Esophagus muscularis mucosa (tissue), 4 donors: ENCODE results near the gene EME1.

Source experiments
- EP300 ChIP-seq: sonication (generic); formaldehyde crosslinking; IDR thresholded peaks from one replicate; pipeline ENCODE4 v1.6.1; 2017; ENCODE audit warnings: antibody characterized with exemption
- POLR2A ChIP-seq: fragments of 450-650 bp; IDR thresholded peaks from one replicate; pipeline ENCODE4 v1.6.1; 2017; ENCODE audit warnings: antibody characterized with exemption, moderate library complexity, mild to moderate bottlenecking, low read depth
- POLR2AphosphoS5 ChIP-seq, 2 donors: sonication (generic); formaldehyde crosslinking; IDR thresholded peaks; one replicate each; pipeline ENCODE4 v1.6.1; 2017; ENCODE audit warnings: antibody characterized with exemption in 2 of 2
- TF ChIP-seq, protein P1 (sequence below), 3 experiments: fragments of 200-600 bp in 2 of 3; fragments of 450-650 bp in 1 of 3; sonication (generic) in 2 of 3; IDR thresholded peaks; one replicate each; pipeline ENCODE4 v1.5.1; 2017 to 2019; ENCODE audit warnings: antibody characterized with exemption in 3 of 3, mild to moderate bottlenecking in 2 of 3, moderate library complexity in 1 of 3

DNA sequence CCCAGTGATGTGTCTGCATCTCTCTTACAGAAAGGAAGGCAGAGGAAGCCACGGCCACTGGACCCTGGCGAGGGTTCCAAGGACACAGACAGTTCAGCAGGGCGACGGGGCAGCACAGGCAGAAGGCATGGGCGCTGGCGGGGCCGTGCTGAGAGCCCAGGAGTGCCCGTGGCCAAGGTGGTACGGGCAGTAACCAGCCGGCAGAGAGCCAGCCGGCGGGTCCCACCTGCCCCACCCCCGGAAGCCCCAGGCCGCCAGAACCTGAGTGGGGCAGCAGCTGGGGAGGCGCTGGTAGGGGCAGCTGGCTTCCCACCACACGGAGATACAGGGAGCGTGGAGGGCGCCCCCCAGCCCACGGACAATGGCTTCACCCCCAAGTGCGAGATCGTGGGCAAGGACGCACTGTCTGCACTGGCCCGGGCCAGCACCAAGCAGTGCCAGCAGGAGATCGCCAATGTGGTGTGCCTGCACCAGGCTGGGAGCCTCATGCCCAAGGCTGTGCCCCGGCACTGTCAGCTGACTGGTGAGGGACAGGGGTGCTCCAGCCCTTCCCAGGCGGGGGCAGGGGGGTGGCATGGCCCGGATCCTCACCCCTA lies 19.3 kb upstream of the EME1 start:
- TF ChIP-seq EP300: no peak
- TF ChIP-seq POLR2A: no peak
- TF ChIP-seq, protein P1, sequence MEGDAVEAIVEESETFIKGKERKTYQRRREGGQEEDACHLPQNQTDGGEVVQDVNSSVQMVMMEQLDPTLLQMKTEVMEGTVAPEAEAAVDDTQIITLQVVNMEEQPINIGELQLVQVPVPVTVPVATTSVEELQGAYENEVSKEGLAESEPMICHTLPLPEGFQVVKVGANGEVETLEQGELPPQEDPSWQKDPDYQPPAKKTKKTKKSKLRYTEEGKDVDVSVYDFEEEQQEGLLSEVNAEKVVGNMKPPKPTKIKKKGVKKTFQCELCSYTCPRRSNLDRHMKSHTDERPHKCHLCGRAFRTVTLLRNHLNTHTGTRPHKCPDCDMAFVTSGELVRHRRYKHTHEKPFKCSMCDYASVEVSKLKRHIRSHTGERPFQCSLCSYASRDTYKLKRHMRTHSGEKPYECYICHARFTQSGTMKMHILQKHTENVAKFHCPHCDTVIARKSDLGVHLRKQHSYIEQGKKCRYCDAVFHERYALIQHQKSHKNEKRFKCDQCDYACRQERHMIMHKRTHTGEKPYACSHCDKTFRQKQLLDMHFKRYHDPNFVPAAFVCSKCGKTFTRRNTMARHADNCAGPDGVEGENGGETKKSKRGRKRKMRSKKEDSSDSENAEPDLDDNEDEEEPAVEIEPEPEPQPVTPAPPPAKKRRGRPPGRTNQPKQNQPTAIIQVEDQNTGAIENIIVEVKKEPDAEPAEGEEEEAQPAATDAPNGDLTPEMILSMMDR (IDR thresholded peaks at IDR 0.05): no peak
- no peak for TF ChIP-seq POLR2AphosphoS5 (IDR thresholded peaks at IDR 0.05)
